ENCODE data around the gene NAA11. TPM values are rescaled to one million over a fixed set of nuclear protein-coding genes. Genes with fewer than 3 reads are reported as not detected.

The NAA11 gene
- not detected for total RNA-seq

DNA sequence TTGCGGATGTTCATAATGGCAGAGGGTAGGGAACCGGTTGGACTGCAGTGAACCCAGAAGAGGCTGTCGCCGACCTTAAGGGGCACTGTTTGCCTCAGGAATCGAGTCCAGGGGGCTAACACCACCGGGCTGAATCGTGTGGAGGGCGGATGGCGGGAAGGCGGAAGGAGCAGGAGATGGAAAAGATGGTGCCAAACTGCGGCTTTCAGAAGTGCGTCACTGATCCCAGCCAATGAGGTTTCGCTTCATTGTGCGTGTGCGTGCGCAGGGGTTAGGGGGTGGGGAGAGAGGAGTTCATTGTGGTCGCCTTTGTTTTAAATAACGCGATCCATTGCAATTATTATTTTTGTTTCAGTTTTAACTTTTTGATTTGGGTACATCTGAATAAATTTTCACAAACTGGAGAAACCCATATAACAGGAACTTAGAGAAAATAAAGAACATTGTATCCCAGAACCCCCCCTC lies at the start of gene NAA11:
TSS of gene NAA11 (minus strand) at position 198 of the 465 bp plus-strand sequence. CDS start at position 14, 184 bp downstream.
- Mint-ChIP-seq H3K27ac (no peak within 1 kb of the TSS), H3K4me3 (no peak within 1 kb of the TSS), H3K36me3 (ENCODE audit: low read depth) (no peaks in the 10 kb centered on the region), H3K9me3 (no peaks in the 10 kb centered on the region), H3K27me3 (no peaks in the 10 kb centered on the region), H3K4me1 (no peaks in the 10 kb centered on the region)
- ChIA-PET POLR2A (no interaction called here), CTCF (no interaction called here)
- no peak for DNase-seq

- CTCF ChIA-PET, result no interaction called here
- Mint-ChIP-seq H3K4me1 (no peaks in the 10 kb centered on the region), H3K9me3 (no peaks in the 10 kb centered on the region), H3K4me3 (no peak overlapping the region), H3K27me3 (no peaks in the 10 kb centered on the region), H3K36me3 (ENCODE audit: low read depth) (no peaks in the 10 kb centered on the region), H3K27ac (no peak overlapping the region)
- POLR2A ChIA-PET, result no interaction called here
- DNase-seq, result no peak
Observed at GRCh38 chr4:79370026-79370425, 44.2 kb upstream of the NAA11 start.

- Mint-ChIP-seq H3K4me3 (no peak overlapping the region), H3K36me3 (ENCODE audit: low read depth) (no peaks in the 10 kb centered on the region), H3K9me3 (no peaks in the 10 kb centered on the region), H3K27me3 (no peaks in the 10 kb centered on the region), H3K4me1 (no peaks in the 10 kb centered on the region), H3K27ac (no peak overlapping the region)
- CTCF ChIA-PET, result no interaction called here
- DNase-seq, result no peak
- POLR2A ChIA-PET, result no interaction called here
Observed at GRCh38 chr4:79367096-79367495, 41.2 kb upstream of the NAA11 start.

DNA sequence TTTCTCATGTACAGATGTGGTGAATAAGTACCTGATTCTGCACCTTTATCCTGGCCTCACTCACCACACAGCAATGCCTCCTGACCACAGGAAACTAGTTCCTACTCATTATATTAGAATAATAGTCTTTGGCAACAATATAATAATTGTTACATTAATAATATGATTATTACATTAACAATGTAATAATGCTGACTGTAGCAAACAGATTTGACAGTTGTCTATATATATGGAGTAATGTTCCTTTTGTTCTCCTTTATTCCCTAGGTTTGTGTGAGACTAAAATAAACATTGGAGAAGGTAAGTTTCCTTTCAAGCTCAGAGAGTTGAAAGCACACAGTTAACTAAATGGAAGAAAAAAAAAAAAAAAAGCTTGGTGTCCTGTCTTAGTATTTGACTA lies 40.6 kb upstream of the NAA11 start:
- DNase-seq, result no peak
- Mint-ChIP-seq H3K27me3 (no peaks in the 10 kb centered on the region), H3K4me1 (no peaks in the 10 kb centered on the region), H3K36me3 (ENCODE audit: low read depth) (no peaks in the 10 kb centered on the region), H3K4me3 (no peak overlapping the region), H3K9me3 (no peaks in the 10 kb centered on the region), H3K27ac (no peak overlapping the region)
- CTCF ChIA-PET, result no interaction called here
- POLR2A ChIA-PET, result no interaction called here

GRCh38 chr4:79364061-79364460 lies 38.2 kb upstream of the NAA11 start:
- no peaks in the 10 kb centered on the region for H3K27me3 Mint-ChIP-seq
- no peaks in the 10 kb centered on the region for H3K4me1 Mint-ChIP-seq
- ChIA-PET POLR2A (no interaction called here), CTCF (interaction anchor here (0.6 kb wide), 1 partner anchor 1589 kb away, joined by 3 read pairs; no protein-coding TSS in a partner anchor)
- no peaks in the 10 kb centered on the region for H3K36me3 Mint-ChIP-seq (ENCODE audit: low read depth)
- H3K4me3 Mint-ChIP-seq, result no peak overlapping the region
- H3K9me3 Mint-ChIP-seq, result no peaks in the 10 kb centered on the region
- no peak overlapping the region for H3K27ac Mint-ChIP-seq
- DNase-seq, result no peak

DNA sequence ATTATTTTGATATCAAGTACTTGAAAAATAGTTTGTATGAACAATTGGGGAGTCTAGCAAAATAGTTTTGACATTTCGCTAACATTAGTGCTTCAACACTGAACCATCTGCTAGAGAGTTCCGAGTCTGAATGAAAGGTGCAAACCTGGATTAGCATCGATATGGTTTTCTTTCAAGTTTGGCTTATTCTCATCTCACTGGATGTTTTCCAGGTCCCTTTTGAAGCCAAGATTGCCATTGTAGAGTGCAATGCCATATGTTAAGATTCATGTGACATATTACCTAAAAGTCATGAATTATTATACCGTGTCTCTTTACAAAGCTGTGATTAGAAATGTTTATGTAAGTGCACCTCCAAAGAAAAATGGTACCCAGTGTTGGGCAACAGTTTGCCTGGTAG lies 36.8 kb upstream of the NAA11 start:
- CTCF ChIA-PET, result no interaction called here
- H3K27ac Mint-ChIP-seq, result no peak overlapping the region

GRCh38 chr4:79360006-79360405 lies 34.1 kb upstream of the NAA11 start:
- no peaks in the 10 kb centered on the region for H3K9me3 Mint-ChIP-seq
- POLR2A ChIA-PET, result no interaction called here
- no peaks in the 10 kb centered on the region for H3K36me3 Mint-ChIP-seq (ENCODE audit: low read depth)
- no peak overlapping the region for H3K4me3 Mint-ChIP-seq
- DNase-seq, result no peak
- CTCF ChIA-PET, result no interaction called here
- no peak overlapping the region for H3K27ac Mint-ChIP-seq
- H3K4me1 Mint-ChIP-seq, result no peaks in the 10 kb centered on the region
- no peaks in the 10 kb centered on the region for H3K27me3 Mint-ChIP-seq

More for the DNA sequence above, 36.8 kb upstream of the NAA11 start:
- H3K27me3 Mint-ChIP-seq, result no peaks in the 10 kb centered on the region
- POLR2A ChIA-PET, result no interaction called here
- H3K4me3 Mint-ChIP-seq, result no peak overlapping the region
- DNase-seq, result no peak
- H3K9me3 Mint-ChIP-seq, result no peaks in the 10 kb centered on the region
- H3K4me1 Mint-ChIP-seq, result no peaks in the 10 kb centered on the region
- H3K36me3 Mint-ChIP-seq (ENCODE audit: low read depth), result no peaks in the 10 kb centered on the region

GRCh38 chr4:79358438-79358837 lies 32.6 kb upstream of the NAA11 start:
- no peak overlapping the region for H3K27ac Mint-ChIP-seq
- DNase-seq, result no peak
- no peak overlapping the region for H3K4me3 Mint-ChIP-seq
- CTCF ChIA-PET, result no interaction called here
- POLR2A ChIA-PET, result no interaction called here
- no peaks in the 10 kb centered on the region for H3K9me3 Mint-ChIP-seq
- H3K27me3 Mint-ChIP-seq, result no peaks in the 10 kb centered on the region
- no peaks in the 10 kb centered on the region for H3K36me3 Mint-ChIP-seq (ENCODE audit: low read depth)
- H3K4me1 Mint-ChIP-seq, result no peaks in the 10 kb centered on the region

- Mint-ChIP-seq H3K27me3 (no peaks in the 10 kb centered on the region), H3K27ac (no peak overlapping the region), H3K4me3 (no peak overlapping the region), H3K36me3 (ENCODE audit: low read depth) (no peaks in the 10 kb centered on the region), H3K4me1 (no peaks in the 10 kb centered on the region), H3K9me3 (no peaks in the 10 kb centered on the region)
- DNase-seq, result no peak
- POLR2A ChIA-PET, result no interaction called here
- CTCF ChIA-PET, result no interaction called here
Observed at GRCh38 chr4:79357365-79357764, 31.5 kb upstream of the NAA11 start.

- POLR2A ChIA-PET, result no interaction called here
- Mint-ChIP-seq H3K27ac (no peak overlapping the region), H3K27me3 (no peaks in the 10 kb centered on the region)
Observed at GRCh38 chr4:79353075-79353474, 27.2 kb upstream of the NAA11 start.

GRCh38 chr4:79348405-79348804 lies 22.5 kb upstream of the NAA11 start:
- H3K27ac Mint-ChIP-seq, result no peak overlapping the region
- CTCF ChIA-PET, result no interaction called here
- no peak overlapping the region for H3K4me3 Mint-ChIP-seq
- no peaks in the 10 kb centered on the region for H3K4me1 Mint-ChIP-seq
- H3K9me3 Mint-ChIP-seq, result no peaks in the 10 kb centered on the region
- no peaks in the 10 kb centered on the region for H3K36me3 Mint-ChIP-seq (ENCODE audit: low read depth)
- H3K27me3 Mint-ChIP-seq, result no peaks in the 10 kb centered on the region
- POLR2A ChIA-PET, result no interaction called here
- DNase-seq, result no peak

More at GRCh38 chr4:79353075-79353474, 27.2 kb upstream of the NAA11 start:
- Mint-ChIP-seq H3K9me3 (no peaks in the 10 kb centered on the region), H3K4me3 (no peak overlapping the region), H3K36me3 (ENCODE audit: low read depth) (no peaks in the 10 kb centered on the region), H3K4me1 (no peaks in the 10 kb centered on the region)
- CTCF ChIA-PET, result no interaction called here
- no peak for DNase-seq

DNA sequence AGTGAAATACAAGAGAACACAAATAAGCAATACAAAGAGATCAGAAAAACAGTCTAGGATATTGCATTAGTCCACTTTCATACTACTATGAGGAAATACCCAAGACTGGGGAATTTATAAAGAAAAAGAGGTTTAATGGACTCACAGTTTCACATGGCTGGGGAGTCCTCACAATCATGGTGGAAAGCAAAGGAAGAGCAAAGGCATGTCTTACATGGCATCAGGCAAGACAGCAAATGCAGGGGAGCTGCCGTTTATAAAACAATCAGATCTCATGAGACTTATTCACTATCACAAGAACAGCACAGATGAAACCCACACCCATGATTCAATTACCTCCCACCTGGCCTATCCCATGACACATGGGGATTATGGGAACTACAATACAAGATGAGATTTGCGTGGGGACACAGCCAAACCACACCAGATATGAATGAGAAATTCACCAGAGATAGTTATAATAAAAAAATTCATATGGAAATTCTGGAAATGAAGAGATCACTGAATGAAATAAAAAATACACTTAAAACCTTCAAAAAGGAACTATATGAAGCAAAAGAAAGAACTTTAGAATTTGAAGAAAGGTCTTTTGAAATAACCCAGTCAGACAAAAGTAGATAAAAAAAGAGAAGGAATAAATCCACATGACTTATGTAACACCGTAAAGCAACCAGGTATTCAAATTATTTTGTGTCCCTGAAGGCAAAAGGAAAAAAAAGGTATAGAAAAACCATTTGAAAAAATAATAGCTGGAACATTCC lies 16.2 kb upstream of the NAA11 start:
- ChIA-PET CTCF (no interaction called here), POLR2A (no interaction called here)

GRCh38 chr4:79340568-79340967 lies 14.7 kb upstream of the NAA11 start:
- no peak overlapping the region for H3K27ac Mint-ChIP-seq
- no peak overlapping the region for H3K4me3 Mint-ChIP-seq
- peaks cover 12% of the 10 kb centered on the region for H3K9me3 Mint-ChIP-seq
- ChIA-PET CTCF (no interaction called here), POLR2A (no interaction called here)
- DNase-seq, result no peak
- no peaks in the 10 kb centered on the region for H3K4me1 Mint-ChIP-seq
- no peaks in the 10 kb centered on the region for H3K36me3 Mint-ChIP-seq (ENCODE audit: low read depth)
- H3K27me3 Mint-ChIP-seq, result no peaks in the 10 kb centered on the region

More for the DNA sequence above, 16.2 kb upstream of the NAA11 start:
- no peak for DNase-seq
- Mint-ChIP-seq H3K4me3 (no peak overlapping the region), H3K4me1 (no peaks in the 10 kb centered on the region), H3K9me3 (peaks cover 12% of the 10 kb centered on the region), H3K36me3 (ENCODE audit: low read depth) (no peaks in the 10 kb centered on the region), H3K27ac (no peak overlapping the region), H3K27me3 (no peaks in the 10 kb centered on the region)

DNA sequence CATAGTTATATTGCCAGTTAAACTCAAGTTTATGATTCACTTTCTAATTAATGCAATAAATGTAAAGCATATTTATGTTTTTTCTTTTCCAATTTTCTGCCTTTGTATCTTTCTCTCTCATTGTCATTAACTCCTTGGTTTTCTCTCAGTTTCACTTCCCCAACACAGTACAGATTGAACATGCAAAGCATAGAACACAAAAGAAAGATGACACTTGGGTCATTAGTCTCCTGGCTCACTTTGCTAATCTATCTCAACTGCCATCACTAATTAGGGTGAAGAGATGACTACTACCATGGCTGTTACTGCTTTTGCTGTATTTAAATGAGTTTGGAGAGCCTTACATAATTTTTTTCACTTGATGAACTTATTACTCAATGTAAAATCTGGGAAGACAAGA lies 12.3 kb upstream of the NAA11 start:
- ChIA-PET POLR2A (no interaction called here), CTCF (no interaction called here)
- no peaks in the 10 kb centered on the region for H3K27me3 Mint-ChIP-seq
- no peak overlapping the region for H3K27ac Mint-ChIP-seq
- no peak for DNase-seq
- no peak overlapping the region for H3K4me3 Mint-ChIP-seq
- H3K36me3 Mint-ChIP-seq (ENCODE audit: low read depth), result no peaks in the 10 kb centered on the region
- H3K9me3 Mint-ChIP-seq, result peaks cover 12% of the 10 kb centered on the region
- H3K4me1 Mint-ChIP-seq, result no peaks in the 10 kb centered on the region

Measured in activated CD4-positive, alpha-beta memory T cell treated with anti-CD3 and anti-CD28 coated beads, Interleukin-2, amount 10 ng/mL, durations not matched to agents 7 days and 5 days (primary cell).